ENCODE results near the gene CCDC7.
"Not testable (repeated sequence)": the region's sequence is repeated elsewhere in the genome, so short reads cannot be mapped to it uniquely, and the experiment has no call there.

- not testable (repeated sequence) for TF ChIP-seq CTCF (conservative IDR thresholded peaks at IDR 0.05; ENCODE audit: low read depth in 2 of 2); STAT1 (IDR thresholded peaks at IDR 0.05; ENCODE audit: unreplicated experiment); ETS1 (IDR thresholded peaks at IDR 0.05); CREB1 (CRISPR knock-in tag; IDR thresholded peaks at IDR 0.05; ENCODE audit: low read depth); JUNB (IDR thresholded peaks at IDR 0.05; ENCODE audit: unreplicated experiment); EZH2phosphoT487 (IDR thresholded peaks at IDR 0.05; ENCODE audit: unreplicated experiment); EZH2 (IDR thresholded peaks at IDR 0.05; ENCODE audit: low read depth, unreplicated experiment); REST (IDR thresholded peaks at IDR 0.05; ENCODE audit: unreplicated experiment)
Measured at GRCh38 chr10:32610543-32610942, 164.6 kb downstream of the CCDC7 start.

Data from GM23338 (cell line).